Type B pancreatic cell (in vitro differentiated cells): Measurements from ENCODE around the gene EDN2. TPM values are rescaled to one million over a fixed set of nuclear protein-coding genes. Genes with fewer than 3 reads are reported as not detected.

ENCODE experiments used
- DNase-seq: peaks from one replicate; pipeline ENCODE4 v3.0.0; 2021; ENCODE audit warnings: mixed read lengths; ENCODE audit not compliant: unreplicated experiment; ENCODE audit errors: extremely low spot score
- H3K27ac Mint-ChIP-seq: 2 replicates; pipeline ENCODE4 v1.8.0; 2021; ENCODE audit warnings: mild to moderate bottlenecking, mixed read lengths
- H3K27me3 Mint-ChIP-seq: 2 replicates; pipeline ENCODE4 v1.8.0; 2021; ENCODE audit warnings: mixed read lengths
- H3K36me3 Mint-ChIP-seq: 2 replicates; pipeline ENCODE4 v1.8.0; 2021; ENCODE audit warnings: mixed read lengths
- H3K4me1 Mint-ChIP-seq: one replicate; pipeline ENCODE4 v1.8.0; 2021; ENCODE audit warnings: mixed read lengths; ENCODE audit not compliant: unreplicated experiment
- H3K4me3 Mint-ChIP-seq: 2 replicates; pipeline ENCODE4 v1.8.0; 2021; ENCODE audit warnings: mild to moderate bottlenecking, mixed read lengths
- H3K9me3 Mint-ChIP-seq: 2 replicates; pipeline ENCODE4 v1.8.0; 2021; ENCODE audit warnings: mixed read lengths
- total RNA-seq: library from RNA; stranded (reverse); gene quantifications from 2 replicates; pipeline ENCODE4 v1.2.1, GENCODE V29; 2021; ENCODE audit warnings: low replicate concordance
- TF ChIP-seq, protein P1 (sequence below): fragments of 200-600 bp; sonication (generic); conservative IDR thresholded peaks from 2 replicates; pipeline ENCODE4 v1.5.0; 2021; ENCODE audit warnings: antibody characterized with exemption, mild to moderate bottlenecking

Gene EDN2
- total RNA-seq, 1 donor from 2014 or later: 0.24 TPM

DNA sequence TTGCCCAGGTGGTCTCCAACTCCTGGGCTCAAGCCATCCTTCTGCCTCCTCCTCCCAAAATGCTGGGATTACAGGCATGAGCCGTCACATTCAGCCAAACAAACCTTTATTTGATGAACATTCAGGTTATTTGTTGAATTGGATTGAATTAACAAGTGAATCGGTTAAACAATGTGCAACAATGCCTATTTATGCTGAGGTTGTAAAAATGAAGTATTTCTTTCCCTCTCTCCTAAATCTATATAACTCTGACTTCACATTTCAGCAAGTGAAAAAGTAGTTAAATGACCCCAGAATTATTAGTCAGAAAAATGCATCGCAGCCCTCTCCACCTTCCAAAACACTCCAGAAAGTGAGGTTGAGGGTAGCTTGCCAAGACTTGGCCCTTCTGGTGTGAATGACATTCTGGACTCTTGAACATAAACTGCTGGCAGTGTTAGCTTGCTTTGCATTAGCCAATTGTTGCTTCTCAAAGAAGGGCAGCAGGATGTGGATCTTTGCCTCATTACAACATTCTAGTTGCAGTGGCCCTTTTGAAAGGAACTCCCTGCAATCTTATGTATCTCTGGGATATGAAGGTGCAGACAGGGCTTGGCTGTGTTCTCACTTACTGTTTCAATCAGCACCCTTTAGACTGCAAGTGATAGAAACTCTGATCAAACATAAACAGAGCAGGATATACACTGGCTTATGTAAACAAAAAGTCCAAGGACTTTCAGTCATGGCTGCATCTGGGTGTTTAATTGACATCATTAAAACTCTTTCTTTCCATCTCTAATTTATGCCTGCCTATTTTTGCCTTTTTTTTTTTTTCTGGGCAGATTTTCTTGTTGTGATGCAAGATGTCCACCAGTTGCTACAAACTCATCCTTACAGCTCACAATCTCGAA, 22.4 kb downstream of the EDN2 start:
- H3K27me3 Mint-ChIP-seq: no peaks in the 10 kb centered on the region
- H3K4me3 Mint-ChIP-seq: no peak overlapping the region
- H3K27ac Mint-ChIP-seq: peak overlapping the region; percentile 12
- peaks cover 21% of the 10 kb centered on the region for H3K4me1 Mint-ChIP-seq
- TF ChIP-seq, protein P1, sequence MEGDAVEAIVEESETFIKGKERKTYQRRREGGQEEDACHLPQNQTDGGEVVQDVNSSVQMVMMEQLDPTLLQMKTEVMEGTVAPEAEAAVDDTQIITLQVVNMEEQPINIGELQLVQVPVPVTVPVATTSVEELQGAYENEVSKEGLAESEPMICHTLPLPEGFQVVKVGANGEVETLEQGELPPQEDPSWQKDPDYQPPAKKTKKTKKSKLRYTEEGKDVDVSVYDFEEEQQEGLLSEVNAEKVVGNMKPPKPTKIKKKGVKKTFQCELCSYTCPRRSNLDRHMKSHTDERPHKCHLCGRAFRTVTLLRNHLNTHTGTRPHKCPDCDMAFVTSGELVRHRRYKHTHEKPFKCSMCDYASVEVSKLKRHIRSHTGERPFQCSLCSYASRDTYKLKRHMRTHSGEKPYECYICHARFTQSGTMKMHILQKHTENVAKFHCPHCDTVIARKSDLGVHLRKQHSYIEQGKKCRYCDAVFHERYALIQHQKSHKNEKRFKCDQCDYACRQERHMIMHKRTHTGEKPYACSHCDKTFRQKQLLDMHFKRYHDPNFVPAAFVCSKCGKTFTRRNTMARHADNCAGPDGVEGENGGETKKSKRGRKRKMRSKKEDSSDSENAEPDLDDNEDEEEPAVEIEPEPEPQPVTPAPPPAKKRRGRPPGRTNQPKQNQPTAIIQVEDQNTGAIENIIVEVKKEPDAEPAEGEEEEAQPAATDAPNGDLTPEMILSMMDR: no peak
- no peak for DNase-seq
- H3K36me3 Mint-ChIP-seq: no peaks in the 10 kb centered on the region
- H3K9me3 Mint-ChIP-seq: no peaks in the 10 kb centered on the region

DNA sequence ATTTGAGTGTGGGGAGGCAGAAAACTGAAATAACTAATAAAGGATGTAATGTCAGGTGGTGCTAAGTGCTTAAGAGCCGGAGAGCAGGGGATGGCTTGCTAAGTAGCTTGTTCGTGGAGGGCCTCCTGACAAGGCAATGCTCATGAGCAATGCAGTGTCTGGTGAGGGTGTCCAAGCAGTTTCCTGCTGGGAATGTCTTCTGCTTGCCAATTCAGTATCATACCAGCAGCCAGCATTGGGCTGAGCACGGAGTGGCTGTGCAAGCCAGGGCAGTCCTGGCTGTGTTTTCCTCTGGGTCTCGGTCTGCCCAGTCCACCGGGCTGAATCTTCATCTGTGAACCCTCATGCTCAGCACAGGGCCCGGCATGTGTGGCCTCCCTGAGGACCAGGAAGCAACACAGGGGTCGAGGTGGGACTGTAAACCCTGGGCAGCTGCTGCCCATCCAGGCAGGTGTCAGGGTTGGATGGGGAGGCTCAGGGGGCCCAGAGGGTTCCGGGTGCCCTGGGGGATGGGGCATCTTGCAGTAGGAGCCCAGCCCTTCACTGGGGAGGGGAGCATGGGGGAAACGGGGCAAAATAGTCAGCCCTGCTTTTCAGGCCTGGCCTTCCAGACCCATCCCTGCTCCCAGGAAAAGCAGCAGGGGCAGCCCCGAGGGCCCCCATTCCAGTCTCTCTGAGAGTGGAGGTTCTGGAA, 27.5 kb downstream of the EDN2 start:
- DNase-seq: no peak
- no peak overlapping the region for H3K27ac Mint-ChIP-seq
- no peaks in the 10 kb centered on the region for H3K27me3 Mint-ChIP-seq
- no peaks in the 10 kb centered on the region for H3K36me3 Mint-ChIP-seq
- H3K4me3 Mint-ChIP-seq: no peak overlapping the region
- peaks cover 25% of the 10 kb centered on the region for H3K4me1 Mint-ChIP-seq
- H3K9me3 Mint-ChIP-seq: no peaks in the 10 kb centered on the region
- TF ChIP-seq, protein P1: no peak

GRCh38 chr1:41455479-41456332, 28.8 kb downstream of the EDN2 start:
- H3K36me3 Mint-ChIP-seq: no peaks in the 10 kb centered on the region
- no peaks in the 10 kb centered on the region for H3K27me3 Mint-ChIP-seq
- TF ChIP-seq, protein P1: no peak
- H3K4me3 Mint-ChIP-seq: no peak overlapping the region
- no peak for DNase-seq
- H3K27ac Mint-ChIP-seq: no peak overlapping the region
- H3K9me3 Mint-ChIP-seq: no peaks in the 10 kb centered on the region
- peaks cover 22% of the 10 kb centered on the region for H3K4me1 Mint-ChIP-seq

GRCh38 chr1:41454406-41454805, 30.1 kb downstream of the EDN2 start:
- Mint-ChIP-seq H3K4me3 (no peak overlapping the region), H3K9me3 (no peaks in the 10 kb centered on the region), H3K4me1 (peaks cover 34% of the 10 kb centered on the region), H3K27ac (no peak overlapping the region), H3K36me3 (no peaks in the 10 kb centered on the region), H3K27me3 (peaks cover 4% of the 10 kb centered on the region)
- TF ChIP-seq, protein P1: no peak
- no peak for DNase-seq

GRCh38 chr1:41452704-41453290, 31.7 kb downstream of the EDN2 start:
- H3K4me3 Mint-ChIP-seq: no peak overlapping the region
- peaks cover 4% of the 10 kb centered on the region for H3K27me3 Mint-ChIP-seq
- TF ChIP-seq, protein P1: no peak
- H3K27ac Mint-ChIP-seq: peak overlapping the region; percentile 51
- no peaks in the 10 kb centered on the region for H3K9me3 Mint-ChIP-seq
- DNase-seq: no peak
- H3K4me1 Mint-ChIP-seq: peaks cover 43% of the 10 kb centered on the region
- H3K36me3 Mint-ChIP-seq: no peaks in the 10 kb centered on the region
